Kidney epithelial cell (primary cell): ENCODE data around the gene KRTAP2-4. TPM values are rescaled to one million over a fixed set of nuclear protein-coding genes. Genes with fewer than 3 reads are reported as not detected.
"Not testable (repeated sequence)": the region's sequence is repeated elsewhere in the genome, so short reads cannot be mapped to it uniquely, and the experiment has no call there.

ENCODE experiments used
- DNase-seq: peaks from one replicate; pipeline ENCODE4 v3.0.0-alpha.2; 2010; ENCODE audit warnings: low read depth
- H3K27me3 ChIP-seq: 2 replicates; pipeline ENCODE4 v1.6.0; 2011; ENCODE audit warnings: low read length; ENCODE audit not compliant: control insufficient read depth, insufficient read depth
- H3K36me3 ChIP-seq: 2 replicates; pipeline ENCODE4 v1.5.1; 2011; ENCODE audit warnings: low read length; ENCODE audit not compliant: control insufficient read depth, insufficient read depth
- H3K4me3 ChIP-seq: 2 replicates; pipeline ENCODE4 v1.5.1; 2011; ENCODE audit warnings: low read depth, mild to moderate bottlenecking, control low read depth, low read length
- CTCF ChIP-seq: IDR thresholded peaks from 2 replicates; pipeline ENCODE4 v1.5.1; 2011; ENCODE audit warnings: mild to moderate bottlenecking, moderate library complexity, low read length, control low read depth, inconsistent platforms; ENCODE audit not compliant: insufficient read depth, poor library complexity, severe bottlenecking
- total RNA-seq: library from RNA; depleted of rRNA; stranded (reverse); fragments of >200 nt; gene quantifications from 2 replicates; pipeline ENCODE4 v1.2.3, GENCODE V29; 2015

The KRTAP2-4 gene
- total RNA-seq, 1 donor from 2014 or later, result not detected

DNA sequence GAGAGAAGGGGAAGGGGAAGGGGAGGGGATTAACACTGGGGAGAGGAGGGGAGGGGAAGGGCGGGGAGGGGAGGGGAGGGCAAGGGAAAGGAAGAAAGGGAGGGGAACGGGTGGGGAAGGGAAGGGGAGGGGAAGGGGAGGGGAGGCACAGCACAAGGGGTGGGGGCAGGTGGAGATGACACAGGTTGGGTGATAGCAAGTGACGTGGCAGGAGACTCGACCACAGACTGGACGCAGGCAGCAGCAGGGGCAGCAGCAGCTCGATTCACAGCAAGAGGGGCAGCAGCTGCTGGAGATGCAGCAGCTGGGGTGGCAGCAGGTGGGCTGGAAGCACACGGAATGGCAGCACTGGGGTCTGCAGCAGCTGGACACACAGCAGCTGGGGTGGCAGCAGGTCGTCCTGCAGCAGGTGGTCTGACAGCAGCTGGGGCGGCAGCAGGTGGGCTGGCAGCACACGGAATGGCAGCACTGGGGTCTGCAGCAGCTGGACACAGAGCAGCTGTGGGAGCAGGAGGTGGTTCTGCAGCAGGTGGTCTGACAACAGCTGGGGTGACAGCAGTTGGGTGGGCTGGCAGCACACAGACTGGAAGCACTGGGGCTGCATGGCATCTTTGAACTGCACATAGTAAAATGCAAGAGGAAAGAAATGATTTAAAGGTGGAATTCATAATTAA, 36.0 kb upstream of the KRTAP2-4 start, which contains the start of gene KRTAP4-16:
TSS of gene KRTAP4-16 (minus strand) at position 624 of the 674 bp plus-strand sequence. CDS start at position 624, 0 bp downstream.
- Histone ChIP-seq H3K36me3 (no peaks in the 10 kb centered on the region), H3K4me3 (no peak within 1 kb of the TSS), H3K27me3 (no peaks in the 10 kb centered on the region)
- no peak for DNase-seq
- TF ChIP-seq CTCF, result no peak

DNA sequence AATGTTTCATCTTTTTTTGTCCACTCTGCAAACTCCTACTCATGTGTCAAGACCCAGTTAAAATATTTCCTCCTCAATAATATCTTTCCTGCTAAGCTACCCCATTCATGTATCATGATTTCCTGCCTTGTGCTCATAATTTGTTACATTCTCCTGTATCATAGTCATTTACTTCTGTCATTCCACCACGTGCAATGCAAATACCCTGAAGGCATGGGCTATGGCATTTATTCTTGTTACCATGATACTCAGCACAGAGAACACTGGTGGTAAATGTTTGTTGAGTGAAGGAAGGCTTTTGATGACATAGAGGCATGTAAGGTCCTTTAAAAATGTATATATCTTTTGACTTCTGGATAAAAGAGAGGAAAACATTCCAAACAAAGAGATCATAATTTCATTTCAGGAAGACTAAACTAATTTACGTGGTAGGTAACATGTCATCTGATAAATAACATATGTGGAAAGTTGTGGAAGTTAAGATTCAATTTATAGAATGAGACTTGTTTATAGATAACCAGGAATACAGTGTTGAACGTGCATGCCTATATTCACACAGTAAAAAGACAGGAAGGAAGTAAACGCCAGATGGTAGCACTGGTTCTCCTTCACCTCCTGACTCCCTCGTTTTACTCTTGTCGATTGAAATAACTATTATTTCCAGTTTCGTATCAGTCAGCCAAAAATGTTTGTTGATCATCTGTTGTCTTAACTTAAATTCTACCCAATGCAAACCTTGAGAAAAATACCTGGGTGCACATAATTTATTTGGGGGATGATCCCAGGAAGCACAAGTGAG, 34.2 kb upstream of the KRTAP2-4 start:
- not testable (repeated sequence) for DNase-seq, H3K27me3 ChIP-seq, H3K4me3 ChIP-seq, H3K36me3 ChIP-seq

GRCh38 chr17:41098481-41098880, 32.8 kb upstream of the KRTAP2-4 start:
- Histone ChIP-seq H3K4me3 (no peak overlapping the region), H3K36me3 (no peaks in the 10 kb centered on the region), H3K27me3 (no peaks in the 10 kb centered on the region)
- no peak for TF ChIP-seq CTCF
- no peak for DNase-seq

DNA sequence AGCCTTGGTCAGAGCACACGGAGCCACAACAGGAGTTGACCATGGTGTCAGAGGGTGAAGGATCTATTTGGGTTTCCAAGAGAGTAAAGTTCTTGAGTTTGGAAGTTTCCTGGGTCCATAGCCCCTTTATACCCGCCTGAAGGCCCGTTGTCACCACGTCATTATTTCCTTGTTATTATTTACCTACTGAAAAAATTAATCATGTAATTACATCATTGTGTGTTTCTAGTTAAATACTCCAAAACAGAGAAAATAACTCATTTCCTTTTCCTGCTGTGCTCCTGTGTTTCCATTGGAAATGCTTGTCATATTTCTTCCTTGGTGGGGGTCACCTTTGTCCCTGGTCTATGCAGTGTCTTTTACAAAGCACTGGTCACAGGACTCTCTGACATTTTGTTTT, 32.4 kb upstream of the KRTAP2-4 start, which contains the start of gene KRTAP4-8:
TSS of gene KRTAP4-8 (minus strand) at position 101 of the 400 bp plus-strand sequence. CDS start at position 43, 58 bp downstream.
- no peak for TF ChIP-seq CTCF
- Histone ChIP-seq H3K36me3 (no peaks in the 10 kb centered on the region), H3K4me3 (no peak within 1 kb of the TSS), H3K27me3 (no peaks in the 10 kb centered on the region)
- DNase-seq, result no peak

GRCh38 chr17:41096055-41096454, 30.4 kb upstream of the KRTAP2-4 start:
- Histone ChIP-seq H3K27me3 (no peaks in the 10 kb centered on the region), H3K36me3 (no peaks in the 10 kb centered on the region), H3K4me3 (no peak overlapping the region)
- TF ChIP-seq CTCF, result no peak
- no peak for DNase-seq

DNA sequence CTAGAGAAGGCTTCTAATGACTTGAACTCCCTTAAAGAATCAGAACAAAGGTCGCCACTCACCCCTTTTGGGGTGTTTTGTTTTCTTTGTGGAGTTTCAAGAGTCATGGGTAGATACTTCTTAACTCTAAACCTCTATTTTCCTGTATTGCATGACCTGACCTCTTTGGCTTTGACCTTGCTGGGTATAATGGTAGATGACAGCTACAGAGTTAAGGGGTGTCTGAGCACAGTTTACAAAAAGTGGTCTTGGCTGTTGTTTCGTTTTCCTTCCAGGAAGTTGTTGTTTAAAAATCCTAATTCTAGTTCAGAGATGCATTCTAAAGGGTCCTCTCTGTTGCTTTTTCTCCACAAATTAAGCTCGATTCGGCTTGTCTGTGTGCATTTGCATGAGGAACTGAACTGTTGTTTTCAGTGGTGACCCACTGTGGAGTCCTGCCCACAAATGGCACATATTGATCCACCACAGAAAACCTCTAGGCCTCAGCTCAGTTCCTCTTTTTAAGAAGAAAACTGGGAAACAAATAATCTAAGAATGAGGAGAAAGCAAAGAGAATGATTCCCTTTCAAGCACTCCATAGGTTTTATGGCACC, 23.2 kb upstream of the KRTAP2-4 start:
- not testable (repeated sequence) for DNase-seq, H3K36me3 ChIP-seq, H3K27me3 ChIP-seq, H3K4me3 ChIP-seq

DNA sequence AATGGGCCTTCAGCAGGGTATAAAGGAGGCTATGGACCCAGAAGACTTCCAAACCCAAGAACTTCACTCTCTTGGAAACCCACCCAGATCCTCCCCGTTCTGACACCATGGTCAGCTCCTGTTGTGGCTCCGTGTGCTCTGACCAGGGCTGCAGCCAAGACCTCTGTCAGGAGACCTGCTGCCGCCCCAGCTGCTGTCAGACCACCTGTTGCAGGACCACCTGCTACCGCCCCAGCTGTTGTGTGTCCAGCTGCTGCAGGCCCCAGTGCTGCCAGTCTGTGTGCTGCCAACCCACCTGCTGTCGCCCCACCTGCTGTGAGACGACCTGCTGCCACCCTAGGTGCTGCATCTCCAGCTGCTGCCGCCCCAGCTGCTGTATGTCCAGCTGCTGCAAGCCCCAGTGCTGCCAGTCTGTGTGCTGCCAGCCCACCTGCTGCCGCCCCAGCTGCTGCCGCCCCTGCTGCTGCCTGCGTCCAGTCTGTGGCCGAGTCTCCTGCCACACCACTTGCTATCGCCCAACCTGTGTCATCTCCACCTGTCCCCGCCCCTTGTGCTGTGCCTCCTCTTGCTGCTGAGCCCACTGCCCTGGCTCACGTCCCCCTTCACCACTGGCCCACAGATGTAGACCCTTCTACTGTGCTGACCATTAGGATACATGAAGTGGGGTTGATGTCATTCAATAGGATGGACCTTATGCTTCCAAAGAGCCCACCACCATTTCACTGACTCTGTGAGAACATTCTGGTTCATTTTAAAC, 18.6 kb upstream of the KRTAP2-4 start, which contains the start of gene KRTAP4-7:
TSS of gene KRTAP4-7 (plus strand) at position 51 of the 757 bp plus-strand sequence. CDS start at position 108, 57 bp downstream.
- H3K27me3 ChIP-seq, DNase-seq, H3K36me3 ChIP-seq, H3K4me3 ChIP-seq: not testable (repeated sequence)

GRCh38 chr17:41083427-41083826, 17.7 kb upstream of the KRTAP2-4 start:
- not testable (repeated sequence) for DNase-seq, H3K27me3 ChIP-seq, H3K36me3 ChIP-seq, H3K4me3 ChIP-seq
